Stimulated activated CD4-positive, alpha-beta T cell treated with anti-CD3 and anti-CD28 coated beads, Interleukin-4, amount 100 ng/mL, for 4 hours (primary cell): ENCODE measurements around the gene KCNN4.
A peak's percentile ranks its signal among the peaks of the same experiment; 100 is the strongest.
"Not testable (repeated sequence)": the region's sequence is repeated elsewhere in the genome, so short reads cannot be mapped to it uniquely, and the experiment has no call there.

Source experiments
- DNase-seq, 2 experiments: peaks; one replicate each; pipeline ENCODE4 v3.0.0-alpha.2; 2020

Gene KCNN4

DNA sequence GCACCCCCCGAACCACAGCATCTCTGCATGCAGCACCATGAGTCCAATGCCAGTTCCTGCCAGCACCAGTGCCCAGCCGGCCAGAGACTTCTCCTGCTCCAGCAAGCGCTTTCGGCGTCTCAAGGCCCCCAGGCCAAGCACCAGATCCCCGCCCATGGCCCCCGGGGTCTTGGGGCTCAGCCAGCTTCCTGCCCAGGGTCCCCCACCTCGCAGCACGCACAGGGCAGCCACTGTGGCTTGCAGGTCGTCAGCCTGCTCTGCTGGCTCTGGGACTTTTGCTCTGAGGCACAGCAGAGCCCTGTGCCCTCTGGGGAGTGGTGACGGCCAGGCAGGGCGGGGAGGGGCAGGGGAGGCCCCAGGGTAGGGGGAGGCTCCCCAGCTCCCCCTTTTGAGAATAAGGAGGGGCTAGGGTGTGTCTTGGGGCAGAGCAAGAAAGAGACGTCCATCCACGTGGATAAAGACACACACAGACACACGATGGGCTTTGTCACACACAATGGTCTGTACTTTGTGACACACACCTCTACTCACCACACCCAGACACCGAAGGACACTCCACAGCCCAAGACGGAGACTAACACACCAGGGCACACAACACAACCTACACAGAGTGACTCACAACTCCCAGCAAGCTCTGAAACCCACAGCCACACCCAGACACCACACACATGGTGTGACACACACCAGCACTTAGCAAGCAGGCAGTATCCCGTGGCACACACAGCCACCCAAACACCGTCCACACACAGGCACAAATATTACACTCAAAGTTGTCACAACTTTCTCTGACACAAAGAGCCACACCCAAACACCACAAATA lies at the start of gene KCNN4:
Gene KCNN4 (minus strand): TSS at position 268 of the 820 bp plus-strand sequence. CDS start 112 bp downstream, at position 156.
- peak; percentile 66 to 82 for DNase-seq

GRCh38 chr19:43826787-43827754 lies 46.3 kb upstream of the KCNN4 start, which contains the start of gene ZNF283:
Gene ZNF283 (plus strand): TSS chr19:43827321. CDS start chr19:43833505, 6,184 bp downstream.
- DNase-seq: peak; percentile 77 to 85

- not testable (repeated sequence) for DNase-seq
Observed at GRCh38 chr19:43824572-43824971, 43.8 kb upstream of the KCNN4 start.

DNA sequence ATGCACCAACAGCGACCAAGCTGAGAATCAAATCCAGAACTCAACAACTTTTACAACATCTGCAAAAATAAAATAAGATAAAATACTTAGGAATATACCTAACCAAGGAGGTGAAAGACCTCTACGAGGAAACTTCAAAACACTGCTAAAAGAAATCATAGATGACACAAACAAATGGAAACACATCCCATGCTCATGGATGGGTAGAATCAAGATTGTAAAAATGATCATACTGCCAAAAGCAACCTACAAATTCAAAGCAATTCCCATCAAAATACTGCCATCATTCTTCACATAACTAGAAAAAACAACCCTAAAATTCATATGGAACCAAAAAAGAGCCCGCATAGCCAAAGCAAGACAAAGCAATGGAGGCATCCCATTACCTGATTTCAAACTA lies 43.1 kb upstream of the KCNN4 start:
- not testable (repeated sequence) for DNase-seq

- DNase-seq: no peak
Observed at GRCh38 chr19:43820884-43821215, 40.1 kb upstream of the KCNN4 start.

- peak; percentile 37 to 39 for DNase-seq
Observed at GRCh38 chr19:43820098-43820883, 39.5 kb upstream of the KCNN4 start.

DNA sequence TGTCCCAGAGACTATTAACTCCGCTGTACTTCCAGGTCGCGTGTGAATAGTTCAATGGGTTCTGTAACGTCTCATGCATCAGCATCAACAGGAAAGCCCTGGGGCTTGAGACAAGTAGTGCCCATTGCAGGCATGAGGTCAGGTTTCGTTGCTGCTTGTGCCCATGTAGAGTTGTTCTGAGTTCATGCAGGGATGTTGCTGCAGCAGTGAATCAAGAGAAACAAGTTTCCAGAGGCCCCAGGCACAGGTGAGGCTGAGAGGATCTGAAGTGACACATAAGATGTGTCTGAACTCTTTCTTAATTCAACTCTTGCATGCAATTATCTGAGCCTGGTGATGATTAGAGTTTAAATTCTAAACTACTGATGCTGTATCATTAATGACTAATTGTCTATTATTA lies 37.7 kb upstream of the KCNN4 start:
- no peak for DNase-seq

DNA sequence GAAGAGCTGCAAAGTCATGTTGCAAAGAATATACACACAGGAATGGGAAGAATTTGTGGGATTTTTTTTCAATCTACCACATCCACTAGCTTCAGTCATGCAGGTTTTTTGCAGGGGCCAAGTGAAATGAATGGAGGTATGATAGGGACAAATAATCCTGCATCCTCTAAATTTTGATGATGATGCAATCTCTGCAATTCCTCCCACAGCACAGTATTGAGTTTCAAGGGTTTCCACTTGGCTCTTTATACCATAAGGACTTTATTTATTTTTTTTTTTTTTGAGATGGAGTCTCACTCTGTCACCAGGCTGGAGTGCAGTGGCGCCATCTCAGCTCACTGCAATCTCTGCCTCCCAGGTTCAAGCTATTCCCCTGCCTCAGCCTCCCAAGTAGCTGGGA lies 36.7 kb upstream of the KCNN4 start:
- not testable (repeated sequence) for DNase-seq

- DNase-seq: no peak
Observed at GRCh38 chr19:43814663-43815352, 34.0 kb upstream of the KCNN4 start.

DNA sequence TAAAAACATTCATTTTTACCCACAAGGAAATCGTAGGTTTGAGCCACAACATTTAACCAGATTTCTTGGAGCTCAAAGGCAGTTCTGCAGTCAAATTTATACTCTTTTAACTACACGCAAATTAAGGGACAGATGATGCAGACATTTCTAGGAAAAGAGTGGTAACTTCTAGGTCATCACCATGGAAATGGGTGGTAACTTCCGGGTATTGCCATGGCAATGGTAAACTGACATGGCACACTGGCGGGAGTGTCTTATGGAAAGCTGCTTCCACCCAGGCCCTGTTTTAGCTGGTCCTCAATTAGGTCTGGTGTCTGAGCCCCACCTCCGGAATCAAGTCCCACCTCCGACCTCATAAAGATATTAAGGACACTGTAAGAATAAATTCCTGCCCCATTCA lies 31.9 kb upstream of the KCNN4 start:
- no peak for DNase-seq

GRCh38 chr19:43812259-43812658 lies 31.5 kb upstream of the KCNN4 start:
- DNase-seq: no peak

GRCh38 chr19:43811837-43812236 lies 31.1 kb upstream of the KCNN4 start:
- no peak for DNase-seq

GRCh38 chr19:43809762-43810696 lies 29.3 kb upstream of the KCNN4 start:
- DNase-seq: no peak

- no peak for DNase-seq
Observed at GRCh38 chr19:43807651-43808050, 26.9 kb upstream of the KCNN4 start.

GRCh38 chr19:43806848-43807247 lies 26.1 kb upstream of the KCNN4 start:
- no peak for DNase-seq

- not testable (repeated sequence) for DNase-seq
Observed at GRCh38 chr19:43806401-43806800, 25.6 kb upstream of the KCNN4 start.

DNA sequence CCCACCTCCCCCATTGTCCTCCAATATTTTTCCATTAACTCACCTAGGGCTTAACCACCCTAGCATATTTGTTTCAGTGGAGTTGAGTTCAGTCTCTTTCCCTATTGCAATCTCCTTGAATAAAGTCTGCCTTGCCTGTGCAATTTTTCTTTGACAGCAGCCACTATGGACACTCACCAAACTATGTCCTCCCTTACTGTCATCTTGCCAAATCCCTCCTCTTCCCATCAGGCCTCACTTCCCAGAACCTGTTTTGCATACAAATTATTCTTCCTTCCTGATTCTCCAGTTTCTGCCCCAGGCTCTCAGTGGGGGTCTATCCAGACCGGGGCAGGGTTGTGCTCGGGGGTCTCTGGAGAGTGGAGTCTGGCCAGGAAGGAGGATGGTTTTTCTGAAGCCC lies 23.7 kb upstream of the KCNN4 start:
- no peak for DNase-seq

GRCh38 chr19:43802216-43802951 lies 21.6 kb upstream of the KCNN4 start, which contains the start of gene LYPD5:
Gene LYPD5 (minus strand): TSS chr19:43802447. CDS start chr19:43802380, 67 bp downstream.
- no peak for DNase-seq

GRCh38 chr19:43799502-43800142 lies 18.8 kb upstream of the KCNN4 start:
- DNase-seq: no peak
